Measurements from ENCODE around the gene SEMA6A. TPM values are rescaled to one million over a fixed set of nuclear protein-coding genes. Genes with fewer than 3 reads are reported as not detected.

SEMA6A gene
- total RNA-seq, 1 donor, result under 0.01 TPM

DNA sequence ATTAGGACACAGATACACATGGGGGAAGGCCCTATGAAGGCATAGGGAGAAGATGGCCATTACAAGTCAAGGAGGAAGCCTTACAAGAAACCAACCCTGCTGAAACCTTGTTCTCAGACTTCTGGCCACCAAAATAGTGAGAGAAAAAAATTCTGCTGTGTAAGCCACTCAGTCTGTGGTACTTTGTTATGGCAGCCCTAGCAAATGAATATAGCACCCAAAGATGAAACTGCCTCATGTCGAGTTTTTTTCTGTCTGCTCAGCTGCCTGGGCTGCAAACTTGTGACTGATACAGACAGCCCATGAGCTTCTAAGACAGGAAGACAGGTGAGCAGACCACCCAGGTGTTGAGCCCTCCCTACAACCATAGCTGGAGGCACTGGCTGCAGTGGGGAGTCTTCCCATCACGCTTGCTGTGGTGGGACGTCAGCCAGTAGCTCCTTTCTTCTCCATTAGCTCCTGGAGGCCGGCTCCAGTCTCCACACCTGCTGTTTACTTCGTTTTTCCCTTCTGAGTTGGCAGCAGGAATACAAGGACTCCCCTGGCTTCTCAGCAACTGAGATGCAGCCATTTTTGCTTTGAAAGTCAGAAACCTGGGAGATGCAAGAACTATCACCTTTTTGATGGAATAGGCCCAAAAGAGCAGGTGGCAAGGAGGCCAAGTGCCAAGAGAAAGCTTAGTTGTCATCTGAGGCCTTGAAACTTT lies 164.9 kb downstream of the SEMA6A start:
- Histone ChIP-seq H3K9me3 (ENCODE audit: low read depth, low read length) (no peaks in the 10 kb centered on the region), H3K4me1 (ENCODE audit: insufficient read depth, low read length) (no peaks in the 10 kb centered on the region), H4K20me1 (ENCODE audit: insufficient read depth, low read length) (no peaks in the 10 kb centered on the region), H2AFZ (ENCODE audit: low read length) (no peak overlapping the region), H3K36me3 (ENCODE audit: insufficient read depth, low read length) (no peaks in the 10 kb centered on the region), H3K4me3 (ENCODE audit: insufficient read depth, low read length) (no peak overlapping the region), H3K27ac (ENCODE audit: low read depth, low read length) (no peak overlapping the region), H3K4me2 (ENCODE audit: insufficient read depth, low read length) (no peak overlapping the region), H3K27me3 (ENCODE audit: insufficient read depth, low read length) (no peaks in the 10 kb centered on the region), H3K79me2 (ENCODE audit: insufficient read depth, low read length) (no peaks in the 10 kb centered on the region)
- DNase-seq (ENCODE audit: insufficient read length, low spot score, missing footprints), result no peak
- TF ChIP-seq, protein P1, sequence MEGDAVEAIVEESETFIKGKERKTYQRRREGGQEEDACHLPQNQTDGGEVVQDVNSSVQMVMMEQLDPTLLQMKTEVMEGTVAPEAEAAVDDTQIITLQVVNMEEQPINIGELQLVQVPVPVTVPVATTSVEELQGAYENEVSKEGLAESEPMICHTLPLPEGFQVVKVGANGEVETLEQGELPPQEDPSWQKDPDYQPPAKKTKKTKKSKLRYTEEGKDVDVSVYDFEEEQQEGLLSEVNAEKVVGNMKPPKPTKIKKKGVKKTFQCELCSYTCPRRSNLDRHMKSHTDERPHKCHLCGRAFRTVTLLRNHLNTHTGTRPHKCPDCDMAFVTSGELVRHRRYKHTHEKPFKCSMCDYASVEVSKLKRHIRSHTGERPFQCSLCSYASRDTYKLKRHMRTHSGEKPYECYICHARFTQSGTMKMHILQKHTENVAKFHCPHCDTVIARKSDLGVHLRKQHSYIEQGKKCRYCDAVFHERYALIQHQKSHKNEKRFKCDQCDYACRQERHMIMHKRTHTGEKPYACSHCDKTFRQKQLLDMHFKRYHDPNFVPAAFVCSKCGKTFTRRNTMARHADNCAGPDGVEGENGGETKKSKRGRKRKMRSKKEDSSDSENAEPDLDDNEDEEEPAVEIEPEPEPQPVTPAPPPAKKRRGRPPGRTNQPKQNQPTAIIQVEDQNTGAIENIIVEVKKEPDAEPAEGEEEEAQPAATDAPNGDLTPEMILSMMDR (IDR thresholded peaks at IDR 0.05; ENCODE audit: extremely low read depth, low read depth, low read length), result no peak

DNA sequence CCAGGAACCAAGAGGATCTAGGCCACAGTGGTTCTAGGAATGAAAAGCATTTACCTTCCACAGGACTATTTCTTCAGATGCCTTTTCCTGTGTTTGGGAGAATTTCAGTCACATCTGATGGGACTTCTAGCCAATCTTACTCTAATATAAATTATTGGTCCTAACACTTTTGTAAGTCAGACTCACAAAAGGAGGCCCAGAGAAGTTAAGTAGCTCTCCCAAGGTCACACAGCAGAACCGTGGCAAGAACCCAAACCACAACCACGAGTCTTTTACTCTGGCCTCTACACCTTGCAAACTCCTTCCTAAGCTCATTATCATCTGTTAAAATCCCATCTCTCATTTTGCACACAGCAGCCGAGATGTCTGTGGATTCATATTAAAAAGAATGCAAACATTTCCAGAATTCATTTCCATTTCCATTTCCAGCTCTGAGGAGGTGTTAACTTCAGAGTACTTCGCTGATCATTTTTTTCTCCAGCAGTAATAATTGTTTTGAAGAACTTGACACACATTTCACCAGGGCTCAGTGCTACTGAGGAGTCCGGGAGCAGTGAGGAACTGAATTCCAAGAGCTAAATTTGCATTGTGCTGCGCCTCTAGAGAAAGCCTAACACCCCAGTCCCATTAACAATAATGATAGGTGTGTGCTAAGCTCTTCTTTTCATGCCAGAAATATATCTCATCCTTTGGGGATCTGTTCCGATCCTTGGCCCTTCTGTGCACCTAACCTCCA lies 168.1 kb downstream of the SEMA6A start:
- DNase-seq (ENCODE audit: insufficient read length, low spot score, missing footprints), result no peak
- Histone ChIP-seq H4K20me1 (ENCODE audit: insufficient read depth, low read length) (no peaks in the 10 kb centered on the region), H3K27ac (ENCODE audit: low read depth, low read length) (no peak overlapping the region), H3K27me3 (ENCODE audit: insufficient read depth, low read length) (no peaks in the 10 kb centered on the region), H3K9me3 (ENCODE audit: low read depth, low read length) (no peaks in the 10 kb centered on the region), H3K36me3 (ENCODE audit: insufficient read depth, low read length) (no peaks in the 10 kb centered on the region), H3K4me2 (ENCODE audit: insufficient read depth, low read length) (no peak overlapping the region), H3K4me3 (ENCODE audit: insufficient read depth, low read length) (no peak overlapping the region), H3K4me1 (ENCODE audit: insufficient read depth, low read length) (no peaks in the 10 kb centered on the region), H3K79me2 (ENCODE audit: insufficient read depth, low read length) (no peaks in the 10 kb centered on the region), H2AFZ (ENCODE audit: low read length) (no peak overlapping the region)
- TF ChIP-seq, protein P1 (IDR thresholded peaks at IDR 0.05; ENCODE audit: extremely low read depth, low read depth, low read length), result no peak

DNA sequence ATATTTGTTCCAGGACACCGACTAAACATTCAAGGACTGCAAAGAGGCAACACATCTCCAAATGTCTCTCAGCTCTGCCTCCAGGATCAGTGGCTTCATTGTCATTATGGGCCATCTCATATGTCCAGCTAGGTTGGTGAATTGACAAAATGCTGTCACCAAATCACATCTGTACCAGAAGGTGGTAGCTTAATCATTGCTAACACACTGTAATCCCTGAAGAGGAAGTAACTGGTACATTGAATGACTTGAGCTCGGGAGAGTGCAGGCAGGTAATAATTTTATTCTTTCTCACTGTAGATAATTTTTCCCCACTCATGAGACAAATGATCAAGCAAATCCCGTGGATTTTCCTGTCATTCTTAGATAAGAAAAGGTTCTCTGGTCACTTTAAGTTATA lies 169.8 kb downstream of the SEMA6A start:
- Histone ChIP-seq H3K4me2 (ENCODE audit: insufficient read depth, low read length) (no peak overlapping the region), H3K27me3 (ENCODE audit: insufficient read depth, low read length) (no peaks in the 10 kb centered on the region), H3K79me2 (ENCODE audit: insufficient read depth, low read length) (no peaks in the 10 kb centered on the region), H3K9me3 (ENCODE audit: low read depth, low read length) (no peaks in the 10 kb centered on the region), H3K27ac (ENCODE audit: low read depth, low read length) (no peak overlapping the region), H3K36me3 (ENCODE audit: insufficient read depth, low read length) (no peaks in the 10 kb centered on the region), H3K4me1 (ENCODE audit: insufficient read depth, low read length) (no peaks in the 10 kb centered on the region), H2AFZ (ENCODE audit: low read length) (no peak overlapping the region), H4K20me1 (ENCODE audit: insufficient read depth, low read length) (no peaks in the 10 kb centered on the region), H3K4me3 (ENCODE audit: insufficient read depth, low read length) (no peak overlapping the region)
- TF ChIP-seq, protein P1 (IDR thresholded peaks at IDR 0.05; ENCODE audit: extremely low read depth, low read depth, low read length), result no peak
- no peak for DNase-seq (ENCODE audit: insufficient read length, low spot score, missing footprints)

DNA sequence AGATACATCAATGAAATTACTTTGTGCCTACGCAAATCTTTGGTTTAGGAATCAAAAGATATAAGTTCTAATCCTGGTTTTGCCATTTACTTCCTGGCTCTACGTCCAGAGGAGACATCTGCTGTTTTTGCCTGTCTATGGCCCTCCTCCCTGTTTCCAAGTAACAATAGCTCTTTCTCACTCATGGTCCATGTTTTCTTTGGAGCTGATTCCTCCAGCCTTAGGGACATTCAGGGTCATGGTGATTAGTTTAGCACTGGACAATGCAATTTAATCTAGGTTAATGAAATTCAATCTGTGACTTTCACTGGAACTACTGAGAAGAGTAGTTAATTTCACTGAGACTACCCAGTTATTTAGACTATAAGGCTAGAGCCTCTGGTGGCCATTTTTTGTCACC lies 170.6 kb downstream of the SEMA6A start:
- TF ChIP-seq, protein P1 (IDR thresholded peaks at IDR 0.05; ENCODE audit: extremely low read depth, low read depth, low read length), result no peak

More for the DNA sequence above, 170.6 kb downstream of the SEMA6A start:
- Histone ChIP-seq H4K20me1 (ENCODE audit: insufficient read depth, low read length) (no peaks in the 10 kb centered on the region), H3K4me2 (ENCODE audit: insufficient read depth, low read length) (no peak overlapping the region), H3K4me3 (ENCODE audit: insufficient read depth, low read length) (no peak overlapping the region), H3K79me2 (ENCODE audit: insufficient read depth, low read length) (no peaks in the 10 kb centered on the region), H3K27me3 (ENCODE audit: insufficient read depth, low read length) (no peaks in the 10 kb centered on the region), H3K9me3 (ENCODE audit: low read depth, low read length) (no peaks in the 10 kb centered on the region), H3K4me1 (ENCODE audit: insufficient read depth, low read length) (no peaks in the 10 kb centered on the region), H3K27ac (ENCODE audit: low read depth, low read length) (no peak overlapping the region), H3K36me3 (ENCODE audit: insufficient read depth, low read length) (no peaks in the 10 kb centered on the region), H2AFZ (ENCODE audit: low read length) (no peak overlapping the region)
- no peak for DNase-seq (ENCODE audit: insufficient read length, low spot score, missing footprints)

Data from osteoblast (primary cell).